ENCODE measurements around the gene IER3. TPM values are rescaled to one million over a fixed set of nuclear protein-coding genes. Genes with fewer than 3 reads are reported as not detected.

IER3 gene
- total and polyA plus RNA-seq, 10 donors, result 19.8 to 62.2 (median 36.0) TPM

- no peak overlapping the region for H3K4me3 ChIP-seq
- no peaks in the 10 kb centered on the region for H3K9me3 ChIP-seq
- H3K4me1 ChIP-seq, result peaks cover 0 to 40% (median 11%) of the 10 kb centered on the region in 6 donors
- peak; percentile 28 for DNase-seq
- peak overlapping the region in 1 of 8 donors; percentile 27 for H3K27ac ChIP-seq
- TF ChIP-seq CTCF (IDR thresholded peaks at IDR 0.05 in 8 of 11, conservative IDR thresholded peaks at IDR 0.05 in 3 of 11) (no peak), POLR2AphosphoS5 (IDR thresholded peaks at IDR 0.05) (no peak), POLR2A (IDR thresholded peaks at IDR 0.05) (no peak)
- intact Hi-C loops (cut with DNase I; ENCODE audit: low total_unique reads), result no loop called here
- H3K27me3 ChIP-seq (replicated peaks in 1 of 7), result no peaks in the 10 kb centered on the region
- peaks cover 0 to 85% (median 57%) of the 10 kb centered on the region in 6 donors for H3K36me3 ChIP-seq
- WGBS, 5 donors, result 46 to 88% (median 68%) methylated on average over 1 of the region's 1 CpG
Observed at GRCh38 chr6:30711758-30712380, 32.5 kb downstream of the IER3 start.

GRCh38 chr6:30709101-30709868 lies 35.1 kb downstream of the IER3 start:
- intact Hi-C loops (cut with DNase I; ENCODE audit: low total_unique reads), result no loop called here
- H3K27me3 ChIP-seq (replicated peaks in 1 of 7), result no peaks in the 10 kb centered on the region
- H3K27ac ChIP-seq, result no peak overlapping the region
- peaks cover 0 to 100% (median 61%) of the 10 kb centered on the region in 6 donors for H3K36me3 ChIP-seq
- WGBS, 5 donors, result 95 to 100% (median 96%) methylated on average over 2 of the region's 2 CpGs
- H3K4me3 ChIP-seq, result no peak overlapping the region
- H3K9me3 ChIP-seq, result no peaks in the 10 kb centered on the region
- TF ChIP-seq POLR2A (IDR thresholded peaks at IDR 0.05) (no peak), CTCF (IDR thresholded peaks at IDR 0.05 in 8 of 11, conservative IDR thresholded peaks at IDR 0.05 in 3 of 11) (no peak), POLR2AphosphoS5 (IDR thresholded peaks at IDR 0.05) (no peak)
- DNase-seq, result no peak
- peaks cover 0 to 16% (median 0%) of the 10 kb centered on the region in 6 donors for H3K4me1 ChIP-seq

DNA sequence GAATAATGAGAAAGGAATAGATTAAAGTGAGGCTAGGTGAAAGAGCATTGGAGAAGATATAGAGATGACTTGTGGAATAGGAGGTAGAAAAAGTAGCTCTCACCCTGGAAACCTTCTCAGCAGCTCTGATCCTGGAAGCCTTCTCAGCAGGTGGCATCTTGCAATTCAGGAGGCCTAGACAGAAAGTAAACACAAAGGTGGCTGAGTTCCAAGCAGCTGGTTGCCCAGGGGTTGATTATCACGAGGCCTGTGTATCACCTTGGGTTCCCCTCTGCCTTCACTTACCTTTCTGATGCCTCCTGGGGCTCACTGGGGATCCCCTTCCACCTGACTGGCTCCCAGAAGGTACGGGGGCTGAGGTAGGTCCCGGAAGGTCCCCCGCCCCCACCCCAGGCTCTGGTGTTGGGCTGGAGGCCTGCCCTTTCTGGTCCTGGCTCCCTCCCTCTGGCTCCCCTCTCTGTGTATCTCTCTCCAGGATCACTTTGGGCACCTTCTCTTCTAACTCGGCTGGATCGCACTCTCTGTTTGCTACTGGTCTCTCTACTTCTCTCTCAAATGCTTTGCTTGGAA lies 37.0 kb downstream of the IER3 start:
- H3K27me3 ChIP-seq (replicated peaks in 1 of 7), result no peaks in the 10 kb centered on the region
- no peaks in the 10 kb centered on the region for H3K9me3 ChIP-seq
- 85 to 93% (median 90%) methylated on average over 6 of the region's 6 CpGs for WGBS, 5 donors
- no peak overlapping the region for H3K4me3 ChIP-seq
- peaks cover 0 to 99% (median 55%) of the 10 kb centered on the region in 6 donors for H3K36me3 ChIP-seq
- intact Hi-C loops (cut with DNase I; ENCODE audit: low total_unique reads), result no loop called here
- H3K4me1 ChIP-seq, result peaks cover 0 to 19% (median 0%) of the 10 kb centered on the region in 6 donors
- H3K27ac ChIP-seq, result no peak overlapping the region
- DNase-seq, result peak; percentile 37
- TF ChIP-seq CTCF (IDR thresholded peaks at IDR 0.05 in 8 of 11, conservative IDR thresholded peaks at IDR 0.05 in 3 of 11) (no peak), POLR2A (IDR thresholded peaks at IDR 0.05) (no peak), POLR2AphosphoS5 (IDR thresholded peaks at IDR 0.05) (no peak)

GRCh38 chr6:30705620-30706019 lies 38.7 kb downstream of the IER3 start:
- peaks cover 0 to 98% (median 45%) of the 10 kb centered on the region in 6 donors for H3K36me3 ChIP-seq
- 92 to 97% (median 97%) methylated on average over 4 of the region's 4 CpGs for WGBS, 5 donors

More at GRCh38 chr6:30705620-30706019, 38.7 kb downstream of the IER3 start:
- TF ChIP-seq POLR2AphosphoS5 (IDR thresholded peaks at IDR 0.05), result no peak
- no peak for TF ChIP-seq CTCF (IDR thresholded peaks at IDR 0.05 in 8 of 11, conservative IDR thresholded peaks at IDR 0.05 in 3 of 11)
- no peak for TF ChIP-seq POLR2A (IDR thresholded peaks at IDR 0.05)
- intact Hi-C loops (cut with DNase I; ENCODE audit: low total_unique reads), result no loop called here
- Histone ChIP-seq H3K4me3 (no peak overlapping the region), H3K27ac (no peak overlapping the region), H3K9me3 (no peaks in the 10 kb centered on the region), H3K27me3 (replicated peaks in 1 of 7) (no peaks in the 10 kb centered on the region), H3K4me1 (peaks cover 0 to 10% (median 0%) of the 10 kb centered on the region in 6 donors)
- peak; percentile 22 for DNase-seq

Data from spleen (tissue), 11 donors.